HepG2 (cell line): ENCODE data around the gene DPPA2. TPM values are rescaled to one million over a fixed set of nuclear protein-coding genes. Genes with fewer than 3 reads are reported as not detected.

Source experiments
- ATAC-seq: fragments of 200-7000 bp; cut with Tn5 transposase; 3 replicates; pipeline ENCODE4 v1.9.1; 2020; ENCODE audit warnings: mild to moderate bottlenecking, moderate library complexity
- BruUV-seq: library from RNA; stranded (reverse); fragments of 400-500 nt; replicated peaks from 2 replicates; lab custom pipeline; 2021; lab: Mats Ljungman, UMichigan
- CTCF ChIA-PET: fragments of 300-600 bp; formaldehyde crosslinking; extraction: SDS; loops from one replicate; lab custom pipeline; 2021; ENCODE audit warnings: low total read pairs, inconsistent platforms, low intra/inter-chr PET ratio; lab: Yijun Ruan, JAX
- POLR2A ChIA-PET: fragments of 350-600 bp; sonication (Branson Sonifier 250); formaldehyde crosslinking; loops from one replicate; lab custom pipeline; 2020; ENCODE audit warnings: antibody characterized with exemption, inconsistent platforms; lab: Yijun Ruan, JAX
- DNase-seq: peaks from one replicate; pipeline ENCODE4 v3.0.0-alpha.2; 2015; ENCODE audit warnings: low spot score
- FAIRE-seq: peaks from 3 replicates; lab custom pipeline; 2011; peaks lifted over from hg19 to GRCh38; lab: Jason Lieb, UNC
- H2AFZ ChIP-seq: one replicate; pipeline ENCODE4 v1.6.1; 2011; ENCODE audit warnings: low read length, inconsistent platforms
- H3K27ac ChIP-seq: fragments of 300-600 bp; 3 replicates; pipeline ENCODE4 v1.8.0; 2011; ENCODE audit warnings: mixed run types, mild to moderate bottlenecking, mixed read lengths, low read length, inconsistent platforms; ENCODE audit not compliant: insufficient read depth; ENCODE audit errors: extremely low read length
- H3K27me3 ChIP-seq, 2 experiments: fragments of 200-600 bp in 1 of 2; 2 replicates in 1 of 2; 3 replicates in 1 of 2; pipeline versions ENCODE4 v1.6.0 to v1.8.0; 2011; ENCODE audit warnings: low read length in 2 of 2, mild to moderate bottlenecking in 2 of 2, moderate library complexity in 2 of 2, inconsistent platforms in 1 of 2; ENCODE audit not compliant: insufficient read depth in 2 of 2, control insufficient read depth in 1 of 2
- H3K36me3 ChIP-seq, 2 experiments: fragments of 200-600 bp in 1 of 2; replicated peaks in 1 of 2; 2 replicates in 1 of 2; 3 replicates in 1 of 2; pipeline versions ENCODE4 v1.5.1 to v1.8.0; 2011; ENCODE audit warnings: low read length in 2 of 2, inconsistent platforms in 1 of 2; ENCODE audit not compliant: insufficient read depth in 2 of 2, control insufficient read depth in 1 of 2
- H3K4me1 ChIP-seq: 2 replicates; pipeline ENCODE4 v1.5.1; 2012; ENCODE audit warnings: low read length, inconsistent platforms; ENCODE audit not compliant: insufficient read depth
- H3K4me2 ChIP-seq: 2 replicates; pipeline ENCODE4 v1.6.0; 2011; ENCODE audit warnings: low read depth, low read length, inconsistent platforms
- H3K4me3 ChIP-seq, 3 experiments: fragments of 200-600 bp in 1 of 3; sonication (generic), shearing (Covaris generic) in 1 of 3; replicated peaks in 1 of 3; 2 replicates each; pipeline ENCODE4 v1.5.1; 2011 to 2016; ENCODE audit warnings: low read length in 3 of 3, inconsistent platforms in 2 of 3, low read depth in 2 of 3, mild to moderate bottlenecking in 2 of 3, control low read depth in 1 of 3, mixed read lengths in 1 of 3; ENCODE audit not compliant: insufficient read depth in 1 of 3
- H3K79me2 ChIP-seq: one replicate; pipeline ENCODE4 v1.6.1; 2011; ENCODE audit warnings: low read length, inconsistent platforms; ENCODE audit not compliant: insufficient read depth
- H3K9ac ChIP-seq: 2 replicates; pipeline ENCODE4 v1.6.0; 2011; ENCODE audit warnings: mild to moderate bottlenecking, low read depth, low read length, inconsistent platforms; ENCODE audit not compliant: insufficient read depth
- H3K9me3 ChIP-seq: 2 replicates; pipeline ENCODE4 v1.5.1; 2012; ENCODE audit warnings: mild to moderate bottlenecking, low read length
- H4K20me1 ChIP-seq: 2 replicates; pipeline ENCODE4 v1.6.0; 2011; ENCODE audit warnings: inconsistent platforms, mild to moderate bottlenecking, low read length, moderate library complexity; ENCODE audit not compliant: insufficient read depth
- ATRX ChIP-seq: sonication (generic); formaldehyde crosslinking; IDR thresholded peaks from 2 replicates; pipeline ENCODE4 v1.4.0; 2020; ENCODE audit warnings: missing genetic modification reagents, borderline replicate concordance
- GATAD1 ChIP-seq: IDR thresholded peaks from 2 replicates; pipeline ENCODE4 v1.6.1; 2016; ENCODE audit warnings: missing genetic modification reagents, missing compliant biosample characterization
- GPN1 ChIP-seq: sonication (generic); formaldehyde crosslinking; IDR thresholded peaks from 2 replicates; pipeline ENCODE4 v1.5.1; 2020; ENCODE audit warnings: missing genetic modification reagents, borderline replicate concordance
- HNF4G ChIP-seq, 2 experiments: sonication (generic) in 1 of 2; formaldehyde crosslinking in 1 of 2; IDR thresholded peaks; 2 replicates each; pipeline versions ENCODE4 v1.4.0 to v1.6.1; 2011 to 2020; ENCODE audit warnings: borderline replicate concordance in 2 of 2, low read depth in 2 of 2, mild to moderate bottlenecking in 2 of 2, low read length in 1 of 2, missing genetic modification reagents in 1 of 2, moderate library complexity in 1 of 2
- MLX ChIP-seq: IDR thresholded peaks from 2 replicates; pipeline ENCODE4 v1.6.1; 2016
- NCOA1 ChIP-seq: sonication (generic); formaldehyde crosslinking; IDR thresholded peaks from 2 replicates; pipeline ENCODE4 v1.9.0; 2021; ENCODE audit warnings: missing genetic modification reagents
- SP4 ChIP-seq: sonication (generic); formaldehyde crosslinking; IDR thresholded peaks from 2 replicates; pipeline ENCODE4 v1.8.1; 2023; ENCODE audit warnings: mild to moderate bottlenecking, missing genetic modification reagents
- TBX2 ChIP-seq: sonication (generic); formaldehyde crosslinking; IDR thresholded peaks from 2 replicates; pipeline ENCODE4 v1.5.0; 2020; ENCODE audit warnings: missing genetic modification reagents, mild to moderate bottlenecking, borderline replicate concordance
- ZBTB7B ChIP-seq: sonication (generic); formaldehyde crosslinking; IDR thresholded peaks from 2 replicates; pipeline ENCODE4 v1.4.0; 2020; ENCODE audit warnings: missing genetic modification reagents
- ZMYM4 ChIP-seq: sonication (generic); formaldehyde crosslinking; IDR thresholded peaks from 2 replicates; pipeline ENCODE4 v1.8.1; 2023; ENCODE audit warnings: mild to moderate bottlenecking, missing genetic modification reagents
- ZNF274 ChIP-seq: sonication (generic); formaldehyde crosslinking; IDR thresholded peaks from 2 replicates; pipeline ENCODE4 v1.5.1; 2020; ENCODE audit warnings: mild to moderate bottlenecking, missing genetic modification reagents
- ZNF337 ChIP-seq: sonication (generic); formaldehyde crosslinking; IDR thresholded peaks from 2 replicates; pipeline ENCODE4 v1.5.1; 2020; ENCODE audit warnings: missing genetic modification reagents, low read depth, mild to moderate bottlenecking, borderline replicate concordance
- ZNF350 ChIP-seq: sonication (generic); formaldehyde crosslinking; IDR thresholded peaks from 2 replicates; pipeline ENCODE4 v1.4.0; 2020; ENCODE audit warnings: mild to moderate bottlenecking, low read depth, missing genetic modification reagents, borderline replicate concordance
- ZNF709 ChIP-seq: sonication (generic); formaldehyde crosslinking; IDR thresholded peaks from 2 replicates; pipeline ENCODE4 v1.5.0; 2020; ENCODE audit warnings: mild to moderate bottlenecking, missing genetic modification reagents
- ZNF784 ChIP-seq: sonication (generic); formaldehyde crosslinking; IDR thresholded peaks from 2 replicates; pipeline ENCODE4 v1.5.1; 2020; ENCODE audit warnings: missing genetic modification reagents, mild to moderate bottlenecking, borderline replicate concordance
- ZNF850 ChIP-seq: sonication (generic); formaldehyde crosslinking; conservative IDR thresholded peaks from 2 replicates; pipeline ENCODE4 v1.9.0; 2021; ENCODE audit warnings: mild to moderate bottlenecking, missing genetic modification reagents
- WGBS: methylation state at CpG from one replicate; pipeline ENCODE4 v1.1.6; 2017; ENCODE audit warnings: low lambda C conversion rate; 5-methylcytosine and 5-hydroxymethylcytosine counted together
- in situ Hi-C: cut with HindIII; loops from 2 replicates; pipeline ENCODE4 v1.10.0; 2017; ENCODE audit warnings: low pct_unique_long_range_greater_than_20kb; ENCODE audit not compliant: extremely low pct_ligation_motif_present
- intact Hi-C: fragments of 100-400 bp; cut with micrococcal nuclease; formaldehyde crosslinking; loops from one replicate; pipeline ENCODE4 v1.10.0; 2022; ENCODE audit not compliant: unreplicated experiment
- polyA plus RNA-seq, 8 experiments: library from polyadenylated mRNA; depleted of rRNA in 3 of 8; stranded (reverse) in 7 of 8; unstranded in 1 of 8; fragments of >200 nt; fragmentation: Illumina TruSeq in 4 of 8; extraction: Trizol in 4 of 8; gene quantifications; 2 replicates each; pipeline versions ENCODE4 v1.2.1 to v1.2.3, GENCODE V29; 2011 to 2016; ENCODE audit warnings: low read depth in 4 of 8, missing spikeins in 1 of 8, mixed read lengths in 1 of 8; ENCODE audit not compliant: insufficient read depth in 1 of 8
- total RNA-seq, 5 experiments: library from RNA; depleted of rRNA; stranded (reverse); fragments of >200 nt; fragmentation: Illumina TruSeq; extraction: Trizol; gene quantifications; 2 replicates each; pipeline ENCODE4 v1.2.3, GENCODE V29; 2016; ENCODE audit warnings: low read depth in 1 of 5
- TF ChIP-seq, protein P1 (sequence below): sonication (generic); formaldehyde crosslinking; IDR thresholded peaks from 2 replicates; pipeline ENCODE4 v1.5.0; 2020; ENCODE audit warnings: mild to moderate bottlenecking, missing genetic modification reagents

Gene DPPA2
- total and polyA plus RNA-seq, 2 of the 13 experiments (the other 11 are each of a cell fraction or from before 2014, with no cell fraction given), result not detected

- in situ Hi-C loops (no loop called here), intact Hi-C loops (no loop called here)
- H3K79me2 ChIP-seq, result no peaks in the 10 kb centered on the region
- BruUV-seq, result no TSS peak
- POLR2A ChIA-PET, result no interaction called here
- no peaks in the 10 kb centered on the region for H3K27me3 ChIP-seq
- no peak overlapping the region for H2AFZ ChIP-seq
- H3K36me3 ChIP-seq, result no peaks in the 10 kb centered on the region
- no peaks in the 10 kb centered on the region for H3K9me3 ChIP-seq
- no peak for ATAC-seq
- H3K4me1 ChIP-seq, result no peaks in the 10 kb centered on the region
- H3K9ac ChIP-seq, result no peak overlapping the region
- WGBS, result 54% methylated on average over 5 of the region's 5 CpGs
- DNase-seq, result no peak
- H4K20me1 ChIP-seq, result no peaks in the 10 kb centered on the region
- TF ChIP-seq ZNF350 (CRISPR knock-in tag), result no peak
- no peak for TF ChIP-seq TBX2 (CRISPR knock-in tag)
- TF ChIP-seq SP4 (CRISPR knock-in tag), result no peak
- no peak for TF ChIP-seq ZMYM4 (CRISPR knock-in tag)
- no peak for TF ChIP-seq ZNF337
- TF ChIP-seq, all 625 proteins: peak for 0
- CTCF ChIA-PET, result no interaction called here
- Histone ChIP-seq H3K27ac (no peak overlapping the region), H3K4me2 (no peak overlapping the region), H3K4me3 (no peak overlapping the region)
- FAIRE-seq, result no peak
Observed at GRCh38 chr3:109331692-109332091, 15.4 kb upstream of the DPPA2 start.

- FAIRE-seq (no peak), ATAC-seq (no peak), DNase-seq (no peak)
- Histone ChIP-seq H3K36me3 (no peaks in the 10 kb centered on the region), H3K9ac (no peak overlapping the region), H3K27ac (no peak overlapping the region), H3K4me1 (no peaks in the 10 kb centered on the region), H3K27me3 (no peaks in the 10 kb centered on the region), H3K4me2 (no peak overlapping the region), H3K4me3 (no peak overlapping the region), H2AFZ (no peak overlapping the region), H4K20me1 (no peaks in the 10 kb centered on the region), H3K79me2 (no peaks in the 10 kb centered on the region), H3K9me3 (no peaks in the 10 kb centered on the region)
- WGBS, result 49% methylated on average over 5 of the region's 7 CpGs
- no TSS peak for BruUV-seq
- in situ Hi-C loops (no loop called here), intact Hi-C loops (no loop called here)
- ChIA-PET POLR2A (no interaction called here), CTCF (no interaction called here)
- TF ChIP-seq NCOA1 (CRISPR knock-in tag) (no peak), ZNF850 (no peak), ZNF274 (CRISPR knock-in tag) (no peak), ZNF784 (CRISPR knock-in tag) (no peak), ATRX (CRISPR knock-in tag) (no peak), ZNF709 (no peak), GPN1 (CRISPR knock-in tag) (no peak), HNF4G (IDR thresholded peaks at IDR 0.05; ENCODE audit: borderline replicate concordance, low read depth, low read length) (no peak), HNF4G (CRISPR knock-in tag; IDR thresholded peaks at IDR 0.05; ENCODE audit: borderline replicate concordance, low read depth) (no peak), MLX (CRISPR knock-in tag) (no peak), GATAD1 (no peak), ZBTB7B (no peak)
- TF ChIP-seq, protein P1, sequence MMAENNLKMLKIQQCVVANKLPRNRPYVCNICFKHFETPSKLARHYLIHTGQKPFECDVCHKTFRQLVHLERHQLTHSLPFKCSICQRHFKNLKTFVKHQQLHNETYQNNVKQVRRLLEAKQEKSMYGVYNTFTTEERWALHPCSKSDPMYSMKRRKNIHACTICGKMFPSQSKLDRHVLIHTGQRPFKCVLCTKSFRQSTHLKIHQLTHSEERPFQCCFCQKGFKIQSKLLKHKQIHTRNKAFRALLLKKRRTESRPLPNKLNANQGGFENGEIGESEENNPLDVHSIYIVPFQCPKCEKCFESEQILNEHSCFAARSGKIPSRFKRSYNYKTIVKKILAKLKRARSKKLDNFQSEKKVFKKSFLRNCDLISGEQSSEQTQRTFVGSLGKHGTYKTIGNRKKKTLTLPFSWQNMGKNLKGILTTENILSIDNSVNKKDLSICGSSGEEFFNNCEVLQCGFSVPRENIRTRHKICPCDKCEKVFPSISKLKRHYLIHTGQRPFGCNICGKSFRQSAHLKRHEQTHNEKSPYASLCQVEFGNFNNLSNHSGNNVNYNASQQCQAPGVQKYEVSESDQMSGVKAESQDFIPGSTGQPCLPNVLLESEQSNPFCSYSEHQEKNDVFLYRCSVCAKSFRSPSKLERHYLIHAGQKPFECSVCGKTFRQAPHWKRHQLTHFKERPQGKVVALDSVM (CRISPR knock-in tag), result no peak
Observed at GRCh38 chr3:109330405-109330804, 14.1 kb upstream of the DPPA2 start.
